ENCODE data around the gene RASA3.
A peak's percentile ranks its signal among the peaks of the same experiment; 100 is the strongest.
"Not testable (repeated sequence)": the region's sequence is repeated elsewhere in the genome, so short reads cannot be mapped to it uniquely, and the experiment has no call there.

The RASA3 gene

GRCh38 chr13:114020750-114021463 is 111.5 kb downstream of the RASA3 start:
- H3K27ac ChIP-seq: no peak overlapping the region
- no peak for TF ChIP-seq CTCF (IDR thresholded peaks at IDR 0.05)
- no peak overlapping the region for H3K4me3 ChIP-seq
- no peak for DNase-seq (ENCODE audit: low spot score)

- not testable (repeated sequence) for H3K27ac ChIP-seq; DNase-seq (ENCODE audit: low spot score); H3K4me3 ChIP-seq
These were observed 112.3 kb downstream of the RASA3 start for GRCh38 chr13:114020134-114020533.

- Histone ChIP-seq H3K4me3 (no peak overlapping the region), H3K27ac (no peak overlapping the region)
- TF ChIP-seq CTCF (IDR thresholded peaks at IDR 0.05): no peak
- no peak for DNase-seq (ENCODE audit: low spot score)
These were observed 113.1 kb downstream of the RASA3 start for GRCh38 chr13:114019367-114019766.

- no peak for TF ChIP-seq CTCF (IDR thresholded peaks at IDR 0.05)
- no peak for DNase-seq (ENCODE audit: low spot score)
- no peak overlapping the region for H3K4me3 ChIP-seq
- no peak overlapping the region for H3K27ac ChIP-seq
These were observed 113.9 kb downstream of the RASA3 start for GRCh38 chr13:114018461-114019055.

- Histone ChIP-seq H3K4me3 (no peak overlapping the region), H3K27ac (no peak overlapping the region)
- TF ChIP-seq CTCF (IDR thresholded peaks at IDR 0.05): no peak
- DNase-seq (ENCODE audit: low spot score): no peak
These were observed 114.5 kb downstream of the RASA3 start for GRCh38 chr13:114017966-114018365.

GRCh38 chr13:114017028-114017630 is 115.3 kb downstream of the RASA3 start:
- no peak for TF ChIP-seq CTCF (IDR thresholded peaks at IDR 0.05)
- Histone ChIP-seq H3K4me3 (no peak overlapping the region), H3K27ac (no peak overlapping the region)
- no peak for DNase-seq (ENCODE audit: low spot score)

GRCh38 chr13:114016321-114017027 is 115.9 kb downstream of the RASA3 start:
- H3K4me3 ChIP-seq: no peak overlapping the region
- H3K27ac ChIP-seq: peak overlapping the region in 1 of 2 donors; percentile 55
- TF ChIP-seq CTCF (IDR thresholded peaks at IDR 0.05): no peak
- DNase-seq (ENCODE audit: low spot score): no peak
